NCI-H1417 treated with DMSO at 0.1 percent for 48 hours (cell line): Measurements from ENCODE around the gene GRID2.
"Not testable (repeated sequence)": the region's sequence is repeated elsewhere in the genome, so short reads cannot be mapped to it uniquely, and the experiment has no call there.

Experiments used
- DNase-seq: peaks from one replicate; lab custom pipeline; 2025; lab: John Stamatoyannopoulos, UW

GRID2 gene

DNA sequence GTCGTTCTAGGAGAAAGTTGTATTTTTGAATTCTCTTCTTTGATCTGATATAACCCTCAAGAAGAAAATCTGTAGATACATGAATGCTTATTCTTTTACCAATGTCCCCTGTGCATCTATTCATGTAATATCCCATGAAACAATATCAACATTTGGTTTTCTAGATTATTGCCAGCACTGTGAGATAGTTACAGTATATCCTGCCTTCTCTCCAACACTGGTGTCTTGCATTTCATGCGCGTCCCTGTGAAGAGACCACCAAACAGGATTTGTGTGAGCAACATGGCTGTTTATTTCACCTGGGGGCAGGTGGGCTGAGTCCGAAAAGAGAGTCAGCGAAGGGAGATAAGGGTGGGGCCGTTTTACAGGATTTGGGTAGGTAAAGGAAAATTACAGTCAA is 135.0 kb downstream of the GRID2 start:
- DNase-seq: not testable (repeated sequence)

DNA sequence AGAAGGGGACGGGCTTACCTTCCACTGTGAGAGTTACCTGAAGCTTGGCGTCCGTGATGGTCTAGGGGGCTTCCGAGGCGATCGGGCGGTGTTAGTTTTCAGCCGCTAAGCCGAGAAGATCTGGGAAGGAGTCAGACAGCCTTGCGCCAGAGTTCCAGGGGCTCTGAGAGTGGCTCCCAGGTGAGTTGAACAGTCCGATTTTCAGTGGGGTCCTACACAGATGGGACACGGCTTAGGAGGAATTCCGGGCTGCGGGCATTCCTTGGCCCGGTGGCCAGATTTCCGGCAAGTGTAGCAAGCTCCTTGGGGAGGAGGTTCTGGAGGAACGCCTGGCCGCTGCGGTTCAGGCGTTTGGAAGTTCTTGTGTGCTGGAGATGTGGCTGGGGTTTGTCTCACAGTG is 138.4 kb downstream of the GRID2 start:
- DNase-seq: not testable (repeated sequence)

DNA sequence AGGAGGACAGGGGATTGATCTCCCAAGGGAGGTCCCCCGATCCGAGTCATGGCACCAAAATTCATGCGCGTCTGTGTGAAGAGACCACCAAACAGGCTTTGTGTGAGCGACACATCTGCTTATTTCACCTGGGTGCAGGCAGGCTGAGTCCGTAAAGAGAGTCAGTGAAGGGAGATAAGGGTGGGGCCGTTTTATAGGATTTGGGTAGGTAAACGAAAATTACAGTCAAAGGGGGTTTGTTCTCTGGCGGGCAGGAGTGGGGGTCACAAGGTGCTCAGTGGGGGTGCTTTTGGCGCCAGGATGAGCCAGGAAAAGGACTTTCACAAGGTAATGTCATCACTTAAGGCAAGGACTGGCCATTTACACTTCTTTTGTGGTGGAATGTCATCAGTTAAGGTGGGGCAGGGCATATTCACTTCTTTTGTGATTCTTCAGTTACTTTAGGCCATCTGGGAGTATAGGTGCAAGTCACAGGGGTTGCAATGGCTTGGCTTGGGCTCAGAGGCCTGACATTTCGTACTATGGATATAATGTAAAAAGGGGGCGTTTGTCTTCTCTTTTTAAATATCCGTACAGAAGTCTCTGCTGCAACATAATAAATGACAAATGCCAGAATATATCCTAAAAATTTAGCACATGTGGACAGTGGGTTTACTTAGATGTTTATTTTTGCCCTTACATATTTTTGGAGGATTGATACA is 140.5 kb downstream of the GRID2 start:
- DNase-seq: not testable (repeated sequence)

DNA sequence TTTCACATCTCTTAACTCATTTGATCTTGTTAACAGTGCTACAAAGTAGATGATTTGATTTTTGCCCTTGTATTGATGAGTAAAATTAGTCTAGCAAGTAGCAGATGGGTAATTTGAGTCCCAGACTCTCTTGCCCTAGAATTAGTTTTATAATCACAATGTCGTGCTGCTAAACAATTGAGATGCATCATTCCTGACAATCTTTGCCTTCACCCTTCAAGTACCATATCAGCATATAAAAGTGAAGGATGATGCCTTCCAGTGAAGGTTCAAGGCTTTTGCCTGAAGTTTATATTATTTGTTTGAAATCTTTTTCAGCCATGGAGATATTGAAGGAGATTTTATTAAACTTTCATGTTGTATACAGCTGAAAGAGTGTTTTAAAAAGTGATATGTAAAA is 141.4 kb downstream of the GRID2 start:
- DNase-seq: no peak

DNA sequence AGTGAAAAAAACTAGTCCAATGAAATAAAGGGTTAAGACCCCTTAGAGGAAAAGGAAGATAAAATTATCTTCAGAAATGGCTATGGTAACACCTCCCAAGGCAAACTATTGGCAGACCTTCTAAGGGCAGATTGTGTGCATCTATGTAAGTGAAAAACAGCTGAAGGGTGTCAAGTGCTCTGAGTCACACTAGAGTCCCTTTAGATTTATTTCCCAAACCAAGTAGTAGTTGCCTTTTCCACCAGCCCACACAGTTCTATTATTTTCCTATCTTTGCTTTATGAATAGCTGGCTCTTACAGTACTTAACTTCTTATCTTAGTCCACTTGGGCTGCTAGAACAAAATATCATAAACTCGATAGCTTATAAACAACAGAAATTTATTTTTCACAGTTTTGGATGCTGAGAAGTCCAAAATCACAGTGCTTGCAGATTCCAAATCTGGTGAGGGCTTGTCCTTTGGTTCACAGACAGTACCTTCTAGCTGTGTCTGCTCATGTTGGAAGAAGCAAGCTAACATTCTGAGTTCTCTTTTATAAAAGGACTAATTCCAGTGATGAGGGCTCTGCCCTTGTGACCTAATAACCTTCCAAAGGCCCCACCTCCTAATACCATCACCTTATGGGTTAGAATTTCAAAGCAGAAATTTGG is 143.6 kb downstream of the GRID2 start:
- no peak for DNase-seq

DNA sequence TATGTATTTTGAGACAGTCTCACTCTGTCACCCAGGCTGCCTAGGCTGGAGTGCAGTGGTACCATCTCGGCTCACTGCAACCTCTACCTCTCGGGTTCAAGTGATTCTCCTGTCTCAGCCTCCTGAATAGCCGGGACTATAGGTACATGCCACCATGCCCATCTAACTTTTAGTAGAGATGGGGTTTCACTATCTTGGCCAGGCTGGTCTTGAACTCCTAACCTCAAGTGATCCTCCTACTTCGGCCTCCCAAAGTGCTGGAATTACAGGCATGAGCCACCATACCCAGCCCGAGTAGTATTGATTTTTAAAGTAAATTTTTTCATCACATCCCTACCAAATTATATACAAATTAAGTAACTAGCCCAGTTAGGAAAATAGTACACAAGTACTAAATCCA is 144.4 kb downstream of the GRID2 start:
- DNase-seq: not testable (repeated sequence)

DNA sequence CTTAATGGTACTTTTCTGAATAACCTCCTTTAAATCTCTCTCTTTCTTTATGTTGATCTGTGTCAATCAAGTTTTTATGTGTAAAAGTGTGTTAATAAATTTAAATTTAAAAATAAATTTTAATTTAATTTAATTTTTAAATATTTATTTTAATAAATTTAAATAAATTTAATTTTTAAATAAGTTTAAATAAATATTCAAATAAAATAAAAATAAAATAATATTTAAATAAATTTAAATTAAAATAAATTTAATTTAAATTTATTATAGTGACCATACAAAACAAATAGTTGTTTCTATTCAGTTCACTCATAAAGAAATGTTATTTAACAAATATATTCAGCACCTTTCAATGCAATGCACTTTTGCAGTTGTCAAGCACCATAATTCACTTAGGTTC is 146.9 kb downstream of the GRID2 start:
- no peak for DNase-seq

DNA sequence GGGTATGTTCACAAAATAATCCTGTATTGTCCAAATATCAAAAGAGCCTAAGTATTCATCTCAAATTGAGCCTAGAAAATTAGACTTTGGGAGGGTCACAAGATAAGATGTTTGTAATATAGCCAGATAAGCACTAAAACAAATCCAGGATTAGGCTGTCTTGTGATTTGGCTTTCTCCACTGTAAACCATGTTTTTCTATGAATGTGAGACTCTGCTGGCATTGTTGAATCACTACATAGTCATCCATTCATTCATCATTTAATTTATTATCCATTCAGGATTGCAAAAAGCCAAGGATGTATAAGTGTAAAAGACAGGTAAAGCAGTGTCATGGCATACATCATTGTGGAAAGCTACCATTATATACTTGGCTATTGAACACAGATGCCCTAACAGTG is 148.0 kb downstream of the GRID2 start:
- no peak for DNase-seq

DNA sequence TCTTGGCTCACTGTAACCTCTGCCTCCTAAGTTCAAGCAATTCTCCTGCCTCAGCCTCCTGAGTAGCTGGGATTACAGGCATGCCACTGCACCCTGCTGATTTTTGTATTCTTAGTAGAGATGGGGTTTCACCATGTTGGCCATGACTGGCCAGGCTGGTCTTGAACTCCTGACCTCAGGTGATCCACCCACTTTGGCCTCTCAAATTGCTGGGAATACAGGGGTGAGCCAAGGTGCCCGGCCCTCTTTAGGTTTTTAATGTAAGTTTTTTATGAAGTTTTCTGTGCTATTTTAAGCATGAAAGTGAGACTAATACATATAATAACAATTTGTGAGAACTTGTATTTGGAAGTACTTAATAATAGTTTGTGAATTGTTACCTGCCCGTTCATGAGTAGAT is 148.6 kb downstream of the GRID2 start:
- DNase-seq: not testable (repeated sequence)

DNA sequence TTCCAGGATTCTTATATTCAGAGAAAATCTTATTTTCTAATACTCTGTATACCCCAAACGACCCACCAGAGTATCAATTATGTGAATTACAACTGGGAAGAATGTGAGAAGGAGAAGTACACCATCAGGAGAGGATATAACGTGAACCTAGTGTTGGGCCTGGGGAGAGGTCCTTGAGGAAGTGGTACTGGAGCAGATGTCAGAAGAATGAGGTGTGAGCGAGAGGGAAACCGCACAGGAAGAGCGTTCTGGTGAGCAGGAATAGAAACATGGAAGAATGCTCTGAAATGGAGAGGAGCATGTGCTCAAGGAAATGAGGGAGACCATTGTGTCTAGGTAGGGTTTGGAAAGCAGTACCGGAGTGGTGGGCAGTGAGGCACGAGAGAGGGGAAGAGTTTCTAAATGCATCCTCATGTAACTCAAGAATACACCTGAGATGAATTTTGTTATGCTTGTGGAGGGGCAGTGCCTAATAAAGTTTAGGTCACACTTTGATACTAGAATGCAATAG is 151.6 kb downstream of the GRID2 start:
- DNase-seq: no peak

DNA sequence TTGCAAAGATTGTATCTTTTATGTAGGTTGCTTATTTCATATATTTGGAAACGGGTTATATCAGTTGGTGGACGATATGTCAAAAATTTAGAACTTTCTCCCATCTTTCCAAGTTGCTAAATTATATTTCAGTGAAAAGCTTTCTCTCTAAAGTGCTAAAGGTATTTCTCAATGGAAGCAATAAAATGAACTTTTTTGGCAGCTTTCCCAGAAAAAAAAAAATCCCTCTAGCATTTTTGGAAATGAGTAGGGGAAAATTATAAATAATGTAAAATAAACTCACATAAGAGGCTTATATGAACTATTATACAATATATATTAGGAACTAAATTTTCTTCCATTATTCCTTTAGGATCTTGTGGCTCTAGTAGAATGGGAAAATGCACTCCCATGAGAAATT is 152.2 kb downstream of the GRID2 start:
- DNase-seq: no peak

DNA sequence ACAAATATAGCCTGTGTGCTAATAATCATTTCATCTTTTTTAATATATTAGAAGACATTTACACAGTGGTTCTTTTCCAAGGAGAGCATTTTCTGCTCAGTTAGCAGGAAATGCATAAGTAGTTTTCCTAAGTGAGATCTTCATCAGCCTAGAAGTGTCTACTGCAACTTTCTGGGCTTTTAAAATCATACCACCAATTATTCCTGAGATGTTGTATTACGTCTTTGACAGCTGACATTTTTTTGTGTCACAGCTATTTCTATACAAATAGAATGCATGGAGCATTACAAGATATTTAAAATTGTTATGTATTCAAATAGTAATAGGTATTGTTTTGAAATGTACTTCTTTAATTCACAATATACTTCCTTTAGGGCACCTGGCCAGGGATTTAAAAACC is 158.0 kb downstream of the GRID2 start:
- no peak for DNase-seq

DNA sequence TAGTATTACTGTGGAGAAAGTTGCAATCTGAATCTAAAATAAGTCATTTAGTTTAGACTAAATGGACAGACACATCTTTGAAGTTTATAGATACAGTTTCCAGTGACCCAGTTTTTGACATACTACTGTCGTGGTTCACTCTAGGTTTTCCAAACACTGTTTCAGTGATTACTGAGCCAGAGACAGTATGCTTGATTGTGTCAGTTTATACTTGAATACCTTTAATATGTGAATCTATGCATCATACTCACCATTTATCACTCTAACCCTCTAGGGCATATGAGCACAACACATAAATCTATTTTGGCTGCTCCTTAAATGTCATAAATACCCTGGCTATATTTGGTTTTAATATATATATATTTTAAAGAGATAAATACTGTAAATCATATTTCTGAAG is 173.5 kb downstream of the GRID2 start:
- no peak for DNase-seq

DNA sequence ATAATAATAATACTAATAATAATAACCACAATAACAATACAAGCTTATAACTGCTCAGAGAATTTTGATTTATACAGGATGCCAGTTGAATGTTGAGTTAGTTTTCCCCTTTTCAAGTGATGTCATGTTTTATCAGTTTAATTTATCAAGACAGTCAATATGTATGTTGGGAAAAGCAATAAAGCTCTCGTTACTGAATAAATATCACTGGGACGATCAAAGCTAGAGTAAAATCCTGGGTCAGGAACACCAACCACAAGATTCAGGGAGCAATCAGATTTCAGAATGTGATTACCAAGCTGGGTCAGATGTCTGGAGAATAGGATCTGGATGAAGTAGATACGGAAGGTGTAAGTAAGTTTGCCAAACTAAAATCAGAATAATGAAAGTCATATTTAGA is 179.6 kb downstream of the GRID2 start:
- no peak for DNase-seq

DNA sequence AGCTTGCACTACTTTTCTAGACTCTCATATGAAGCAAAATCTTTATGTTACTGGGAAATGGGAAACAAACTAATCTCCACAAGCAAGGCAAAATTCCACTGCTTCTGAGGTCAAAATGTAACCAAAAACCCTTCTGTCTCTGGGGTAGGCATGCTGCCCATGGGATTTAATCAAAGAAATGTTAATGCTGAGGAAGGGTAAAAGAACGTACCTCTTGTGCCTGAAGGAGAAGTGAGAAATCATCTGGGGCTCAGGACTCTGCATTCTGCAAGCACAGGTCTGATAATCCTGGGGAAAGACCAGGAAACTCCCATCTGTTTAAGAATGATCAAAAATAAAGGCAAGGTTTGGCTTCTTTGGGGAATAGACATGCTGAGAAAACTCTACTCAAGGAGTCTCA is 184.7 kb downstream of the GRID2 start:
- DNase-seq: no peak

DNA sequence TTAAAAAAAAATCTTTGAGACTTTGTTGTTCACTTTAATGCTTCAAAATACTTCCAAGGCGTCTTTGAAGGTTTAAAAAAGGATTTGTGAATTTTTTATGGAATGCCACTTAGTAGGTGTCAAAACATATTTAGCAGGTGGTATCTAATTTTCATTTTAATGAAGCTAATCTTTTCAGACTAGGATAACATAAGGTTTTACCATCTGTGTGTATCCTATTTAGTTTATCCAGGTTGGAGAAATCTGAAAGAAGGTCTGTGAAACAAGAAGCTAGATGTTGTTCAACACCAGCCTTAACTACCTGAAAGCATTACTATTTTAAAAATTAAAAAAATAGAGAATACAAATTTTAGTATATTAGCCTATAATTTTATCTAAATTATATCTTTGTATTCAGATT is 193.4 kb downstream of the GRID2 start:
- no peak for DNase-seq

DNA sequence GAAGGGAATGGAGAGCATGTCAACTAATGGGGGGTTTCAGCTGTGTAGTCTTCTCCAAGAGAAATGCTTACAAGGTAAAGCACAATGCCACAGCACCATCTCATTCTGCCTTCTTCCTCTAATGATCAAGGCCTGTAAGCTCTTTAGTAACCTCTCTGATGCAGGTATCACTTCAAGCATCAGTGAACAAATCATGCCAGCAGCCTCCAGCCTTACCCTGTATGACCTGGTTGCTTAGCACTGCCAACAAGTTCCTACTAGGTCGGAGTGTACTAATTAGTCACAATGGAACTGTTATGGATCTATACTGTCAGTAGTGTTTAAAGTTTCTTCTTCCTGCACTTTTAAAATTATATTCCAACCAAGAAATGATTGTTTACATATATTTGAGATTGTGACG is 197.7 kb downstream of the GRID2 start:
- no peak for DNase-seq

DNA sequence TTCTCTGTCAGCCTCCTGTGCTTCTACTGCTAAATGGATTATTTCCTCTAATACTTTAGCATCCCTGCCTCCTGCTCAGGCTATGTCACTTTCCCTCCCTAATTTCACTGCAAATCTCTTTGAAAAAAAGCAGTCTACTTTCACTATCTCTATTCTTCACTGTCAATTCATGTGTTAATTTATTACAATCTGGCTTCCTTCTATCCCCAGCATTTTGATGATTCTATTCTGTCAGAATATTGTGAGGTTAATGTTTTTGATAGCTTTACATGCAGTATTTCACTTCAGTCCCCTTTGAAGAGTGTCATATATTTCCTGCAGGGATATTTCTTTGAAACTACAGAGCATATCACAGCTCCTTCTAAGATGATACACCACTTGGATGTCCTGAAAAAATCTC is 203.2 kb downstream of the GRID2 start:
- no peak for DNase-seq

DNA sequence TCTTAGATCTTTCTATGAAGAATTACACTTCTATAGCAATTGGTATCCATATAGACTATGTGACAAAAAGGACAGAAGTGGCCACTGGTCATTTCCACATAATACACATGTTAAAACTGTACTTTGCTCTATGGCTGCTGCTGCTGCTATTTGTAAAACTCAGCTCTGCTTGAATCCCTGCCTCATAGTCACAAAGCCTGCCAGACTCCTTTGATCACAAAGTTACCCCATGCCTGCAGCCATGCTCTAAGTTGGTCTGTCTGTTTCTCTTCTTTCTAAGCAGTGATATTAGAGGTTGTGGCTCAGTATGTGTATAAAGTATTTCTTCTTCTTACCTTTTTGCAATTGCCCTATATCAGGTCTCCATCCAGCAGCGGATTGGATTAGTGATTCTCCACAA is 210.9 kb downstream of the GRID2 start:
- DNase-seq: no peak

DNA sequence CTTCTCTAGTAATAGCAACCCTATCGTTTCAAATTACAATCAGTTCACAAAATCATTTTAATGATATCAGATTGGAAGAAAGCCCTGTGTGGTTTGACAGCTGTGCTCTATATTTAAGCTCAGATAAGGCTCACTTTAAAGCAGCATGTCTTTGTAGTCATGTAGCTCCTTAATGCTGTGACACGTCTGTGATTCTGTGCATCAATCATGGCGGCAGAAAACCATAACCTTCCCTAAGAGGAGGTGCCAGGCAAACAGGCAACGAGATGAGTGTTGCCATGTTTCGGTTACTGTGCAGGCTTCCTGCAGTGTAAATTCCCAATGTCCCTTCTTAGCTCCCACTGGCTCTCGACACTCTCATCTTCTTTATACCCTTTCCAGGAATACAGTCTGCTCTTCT is 212.7 kb downstream of the GRID2 start:
- DNase-seq: no peak

DNA sequence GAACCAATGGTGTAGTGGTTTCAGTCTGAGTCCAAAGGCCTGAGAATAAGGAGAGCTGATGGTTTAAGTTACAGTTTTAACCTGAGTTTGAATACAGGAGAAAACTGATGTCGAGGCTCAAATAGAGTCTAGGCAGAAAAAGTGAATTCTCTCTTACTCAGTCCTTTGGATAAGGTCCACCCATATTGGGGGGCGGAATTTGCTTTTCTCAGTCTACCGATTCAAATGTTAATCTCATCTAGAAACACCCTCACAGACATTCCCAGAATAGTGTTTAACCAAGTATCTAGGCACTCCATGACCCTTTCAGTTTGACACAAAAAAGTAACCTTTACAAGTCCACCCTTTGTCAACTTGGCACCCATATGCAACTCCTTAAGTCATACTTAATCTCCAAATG is 216.0 kb downstream of the GRID2 start:
- DNase-seq: no peak

DNA sequence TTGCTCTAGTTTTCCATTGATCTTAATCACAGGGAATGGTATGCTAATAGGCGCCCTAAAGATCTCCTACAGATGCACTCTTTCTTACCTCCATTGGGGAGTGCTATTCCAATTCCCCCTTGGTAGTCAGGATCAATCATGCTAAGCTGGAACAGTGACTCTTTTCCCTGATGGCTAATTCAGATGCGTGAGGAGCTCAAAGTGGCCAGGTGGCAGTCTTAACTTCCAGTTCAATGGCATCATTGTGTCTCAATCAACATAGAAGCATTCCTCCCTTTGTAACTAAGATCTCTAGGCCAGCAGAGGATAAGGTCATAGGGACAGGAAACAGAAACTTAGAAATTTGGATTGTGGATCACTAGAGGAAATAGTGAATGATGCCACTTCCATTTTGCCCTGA is 216.8 kb downstream of the GRID2 start:
- DNase-seq: no peak

DNA sequence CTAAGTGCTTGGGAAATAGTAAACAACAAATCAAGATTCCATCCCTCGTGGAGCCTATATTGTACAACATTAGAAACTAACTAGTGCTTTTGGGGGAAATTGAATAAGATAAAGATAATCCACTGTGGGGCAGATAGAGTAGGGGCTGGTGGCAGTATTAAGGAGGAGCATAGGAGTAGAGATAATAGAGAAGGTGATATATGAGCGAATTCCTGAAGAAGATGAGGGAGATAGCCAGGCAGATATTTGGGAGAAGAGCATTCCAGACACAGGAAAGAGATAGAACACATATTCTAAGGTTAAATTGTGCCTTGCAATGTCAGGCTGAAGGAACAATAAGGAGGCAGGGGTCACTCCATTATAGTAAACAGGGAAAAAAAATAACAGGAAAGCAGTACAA is 218.2 kb downstream of the GRID2 start:
- no peak for DNase-seq

DNA sequence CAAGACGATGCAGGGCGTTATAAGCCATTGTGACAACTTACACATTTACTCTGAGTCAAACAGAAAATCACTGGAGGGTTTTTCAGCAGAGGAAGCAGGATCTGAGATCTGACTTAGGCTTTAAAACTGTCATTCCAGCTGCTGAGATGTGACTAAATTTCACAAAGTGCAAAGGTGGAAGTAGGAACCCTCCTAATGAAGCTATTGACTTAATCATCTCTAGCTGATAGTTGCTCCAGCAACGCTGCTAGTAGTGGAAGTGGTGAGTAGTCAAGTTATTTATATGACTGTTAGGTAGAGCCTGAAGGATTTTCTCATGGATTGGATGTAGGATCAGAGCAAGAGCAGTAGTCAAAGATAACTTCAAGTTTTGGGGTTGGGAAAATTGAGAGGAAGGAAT is 218.6 kb downstream of the GRID2 start:
- DNase-seq: no peak
